Measurements from ENCODE around the gene PLSCR2. TPM values are rescaled to one million over a fixed set of nuclear protein-coding genes. Genes with fewer than 3 reads are reported as not detected.
A peak's percentile ranks its signal among the peaks of the same experiment; 100 is the strongest.
"Not testable (repeated sequence)": the region's sequence is repeated elsewhere in the genome, so short reads cannot be mapped to it uniquely, and the experiment has no call there.

Gene PLSCR2
- total RNA-seq, 1 donor from 2014 or later = not detected

GRCh38 chr3:146421819-146422759, 47.3 kb downstream of the PLSCR2 start:
- no peak for DNase-seq (ENCODE audit: low spot score)

GRCh38 chr3:146416366-146416765, 53.0 kb downstream of the PLSCR2 start:
- DNase-seq (ENCODE audit: low spot score) = peak; percentile 8

- no peak for DNase-seq (ENCODE audit: low spot score)
Observed at GRCh38 chr3:146414010-146414409, 55.4 kb downstream of the PLSCR2 start.

- DNase-seq (ENCODE audit: low spot score) = not testable (repeated sequence)
Observed at GRCh38 chr3:146412711-146413110, 56.6 kb downstream of the PLSCR2 start.

- DNase-seq (ENCODE audit: low spot score) = no peak
Observed at GRCh38 chr3:146407956-146408355, 61.4 kb downstream of the PLSCR2 start.

- DNase-seq (ENCODE audit: low spot score) = no peak
Observed at GRCh38 chr3:146404436-146404835, 64.9 kb downstream of the PLSCR2 start.

- DNase-seq (ENCODE audit: low spot score) = no peak
Observed at GRCh38 chr3:146403792-146404191, 65.6 kb downstream of the PLSCR2 start.

- DNase-seq (ENCODE audit: low spot score) = no peak
Observed at GRCh38 chr3:146396792-146397191, 72.6 kb downstream of the PLSCR2 start.

GRCh38 chr3:146395164-146395563, 74.2 kb downstream of the PLSCR2 start:
- DNase-seq (ENCODE audit: low spot score) = no peak

- DNase-seq (ENCODE audit: low spot score) = peak; percentile 22
Observed at GRCh38 chr3:146390957-146391356, 78.4 kb downstream of the PLSCR2 start.

GRCh38 chr3:146390006-146390772, 79.2 kb downstream of the PLSCR2 start:
- DNase-seq (ENCODE audit: low spot score) = no peak

- DNase-seq (ENCODE audit: low spot score) = no peak
Observed at GRCh38 chr3:146387566-146387965, 81.8 kb downstream of the PLSCR2 start.

- no peak for DNase-seq (ENCODE audit: low spot score)
Observed at GRCh38 chr3:146386936-146387335, 82.4 kb downstream of the PLSCR2 start.

GRCh38 chr3:146384786-146385185, 84.6 kb downstream of the PLSCR2 start:
- peak; percentile 22 for DNase-seq (ENCODE audit: low spot score)

Other genes starting within 250 kb of the PLSCR2 start
- gene PLSCR4, start 218.5 kb downstream of the PLSCR2 start, total RNA-seq (ENCODE audit: insufficient read depth, low replicate concordance) = 77.8 TPM
- gene PLSCR1, start 75.0 kb upstream of the PLSCR2 start, total RNA-seq (ENCODE audit: insufficient read depth, low replicate concordance) = 42.4 TPM
- gene PLSCR5, start 135.8 kb upstream of the PLSCR2 start, total RNA-seq (ENCODE audit: insufficient read depth, low replicate concordance) = 6.0 TPM

All from umbilical cord (tissue), 2 donors.